HG02870 (cell line): ENCODE results near the gene MRFAP1.

Source experiments
- ATAC-seq: cut with Tn5 transposase; IDR thresholded peaks from one replicate; pipeline ENCODE4 v1.9.1; 2021; ENCODE audit warnings: mild to moderate bottlenecking, moderate library complexity; ENCODE audit not compliant: unreplicated experiment

MRFAP1 gene

GRCh38 chr4:6688879-6689505, 48.5 kb downstream of the MRFAP1 start:
- ATAC-seq = peak; percentile 89

GRCh38 chr4:6689506-6689960, 49.0 kb downstream of the MRFAP1 start:
- no peak for ATAC-seq
